B cell (primary cell): ENCODE results near the gene DDI2.

ENCODE experiments used
- CTCF ChIP-seq: fragments of 200-600 bp; IDR thresholded peaks from one replicate; pipeline ENCODE4 v1.8.0; 2022; ENCODE audit warnings: antibody characterized with exemption, mild to moderate bottlenecking
- EZH2 ChIP-seq: IDR thresholded peaks from 2 replicates; pipeline ENCODE4 v1.6.1; 2012; ENCODE audit warnings: borderline replicate concordance, low read depth, mild to moderate bottlenecking, moderate library complexity, low read length; ENCODE audit not compliant: insufficient read depth, poor library complexity, severe bottlenecking

- TF ChIP-seq CTCF (no peak), EZH2 (no peak)
Observed at GRCh38 chr1:15702722-15703550, 85.7 kb downstream of the DDI2 start.
